Measurements from ENCODE around the gene BICDL2. TPM values are rescaled to one million over a fixed set of nuclear protein-coding genes. Genes with fewer than 3 reads are reported as not detected.
A peak's percentile ranks its signal among the peaks of the same experiment; 100 is the strongest.

The BICDL2 gene
- total RNA-seq, 1 donor from 2014 or later, result not detected

DNA sequence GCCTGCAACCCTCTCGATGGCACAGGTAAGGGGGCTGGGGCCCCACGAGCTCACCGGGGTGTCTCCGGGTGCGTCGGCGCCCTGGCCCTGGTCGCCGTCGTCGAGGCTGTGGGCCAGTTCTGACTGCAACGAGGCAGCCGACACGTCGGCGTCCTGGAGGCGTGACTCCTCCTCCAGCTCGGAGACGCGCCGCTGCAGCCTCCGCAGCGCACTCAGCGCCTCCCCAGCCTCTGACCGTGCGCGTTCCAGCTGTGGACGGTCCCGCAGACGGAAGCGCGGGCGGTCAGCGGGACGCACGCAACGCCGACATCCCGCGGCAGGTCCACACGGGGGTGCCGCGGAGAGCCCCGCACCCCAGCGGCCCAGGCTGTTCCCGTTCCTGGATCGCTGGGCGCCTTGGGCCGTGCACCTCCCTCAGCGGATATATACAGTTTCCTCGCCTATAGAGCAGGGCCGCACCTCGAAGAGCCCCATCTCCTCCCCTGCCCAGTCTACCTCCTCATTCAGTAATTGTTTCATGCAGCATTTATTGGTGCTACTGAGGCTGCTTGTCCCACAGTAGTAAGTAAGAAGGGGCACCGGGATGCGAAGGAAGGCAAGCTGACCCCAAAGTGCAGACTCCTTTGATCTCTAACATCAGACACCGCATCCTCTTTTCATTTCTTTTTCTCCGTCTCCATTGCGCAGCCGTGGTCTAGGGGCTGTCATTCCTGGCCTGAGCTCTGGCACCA, 7.1 kb downstream of the BICDL2 start:
- DNase-seq (no peak), ATAC-seq (no peak)
- intact Hi-C loops (cut with micrococcal nuclease), result no loop called here

DNA sequence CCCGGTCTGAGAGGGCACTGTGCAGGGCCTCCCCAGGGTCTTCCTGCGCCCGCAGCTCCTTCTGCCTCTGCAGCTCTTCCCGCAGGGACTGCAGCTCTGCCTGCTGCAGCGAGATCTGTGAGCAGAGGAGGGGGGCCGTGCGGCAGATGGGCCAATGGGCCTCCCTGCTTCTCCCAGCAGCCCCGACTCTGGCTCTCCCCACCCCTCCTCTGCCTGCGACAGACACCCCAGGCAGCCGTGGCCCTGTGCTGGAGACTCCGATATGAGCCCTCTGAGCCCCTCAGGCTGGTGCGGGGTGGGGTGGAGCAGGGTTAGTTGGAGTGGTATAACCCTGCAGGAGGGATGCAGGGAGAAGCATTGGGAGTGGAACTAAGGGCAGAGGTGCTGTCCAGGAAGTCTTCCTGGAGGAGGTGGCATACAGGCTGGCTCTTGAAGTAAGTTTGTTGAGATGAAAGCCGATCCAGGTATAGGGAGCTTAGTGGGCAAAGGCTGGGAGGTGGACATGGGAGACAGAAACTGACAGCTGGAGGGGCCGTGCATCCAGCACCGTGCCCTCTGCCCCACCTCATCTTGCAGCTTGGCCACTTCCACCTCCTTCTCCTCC, 7.9 kb downstream of the BICDL2 start:
- ATAC-seq (no peak), DNase-seq (no peak)
- intact Hi-C loops (cut with micrococcal nuclease), result no loop called here

- ATAC-seq (peak; percentile 41), DNase-seq (peak; percentile 92)
- intact Hi-C loops (cut with micrococcal nuclease), result no loop called here
Measured at GRCh38 chr16:3027983-3028715, 8.6 kb downstream of the BICDL2 start.

DNA sequence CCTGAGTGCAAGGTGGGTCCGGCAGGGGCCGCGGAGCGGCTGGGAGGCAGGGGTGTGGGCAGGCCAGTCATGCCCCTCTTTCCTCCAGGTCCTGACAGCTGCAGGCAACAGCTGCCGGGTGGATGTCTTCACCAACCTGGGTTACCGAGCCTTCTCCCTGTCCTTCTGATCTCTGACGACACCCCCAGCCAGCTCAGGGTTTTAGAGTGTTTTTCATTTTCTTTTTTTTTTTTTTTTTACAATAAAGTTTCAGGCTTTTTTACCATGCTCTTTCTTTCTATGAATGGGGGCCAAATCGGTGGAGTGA, 9.3 kb downstream of the BICDL2 start:
- no peak for ATAC-seq
- peak; percentile 25 for DNase-seq
- intact Hi-C loops (cut with micrococcal nuclease), result no loop called here

- ATAC-seq (no peak), DNase-seq (peak; percentile 13)
- intact Hi-C loops (cut with micrococcal nuclease), result no loop called here
Measured at GRCh38 chr16:3026609-3027488, 9.9 kb downstream of the BICDL2 start.

- peak; percentile 20 for DNase-seq
- intact Hi-C loops (cut with micrococcal nuclease), result no loop called here
- ATAC-seq, result no peak
Measured at GRCh38 chr16:3026003-3026378, 10.8 kb downstream of the BICDL2 start.

DNA sequence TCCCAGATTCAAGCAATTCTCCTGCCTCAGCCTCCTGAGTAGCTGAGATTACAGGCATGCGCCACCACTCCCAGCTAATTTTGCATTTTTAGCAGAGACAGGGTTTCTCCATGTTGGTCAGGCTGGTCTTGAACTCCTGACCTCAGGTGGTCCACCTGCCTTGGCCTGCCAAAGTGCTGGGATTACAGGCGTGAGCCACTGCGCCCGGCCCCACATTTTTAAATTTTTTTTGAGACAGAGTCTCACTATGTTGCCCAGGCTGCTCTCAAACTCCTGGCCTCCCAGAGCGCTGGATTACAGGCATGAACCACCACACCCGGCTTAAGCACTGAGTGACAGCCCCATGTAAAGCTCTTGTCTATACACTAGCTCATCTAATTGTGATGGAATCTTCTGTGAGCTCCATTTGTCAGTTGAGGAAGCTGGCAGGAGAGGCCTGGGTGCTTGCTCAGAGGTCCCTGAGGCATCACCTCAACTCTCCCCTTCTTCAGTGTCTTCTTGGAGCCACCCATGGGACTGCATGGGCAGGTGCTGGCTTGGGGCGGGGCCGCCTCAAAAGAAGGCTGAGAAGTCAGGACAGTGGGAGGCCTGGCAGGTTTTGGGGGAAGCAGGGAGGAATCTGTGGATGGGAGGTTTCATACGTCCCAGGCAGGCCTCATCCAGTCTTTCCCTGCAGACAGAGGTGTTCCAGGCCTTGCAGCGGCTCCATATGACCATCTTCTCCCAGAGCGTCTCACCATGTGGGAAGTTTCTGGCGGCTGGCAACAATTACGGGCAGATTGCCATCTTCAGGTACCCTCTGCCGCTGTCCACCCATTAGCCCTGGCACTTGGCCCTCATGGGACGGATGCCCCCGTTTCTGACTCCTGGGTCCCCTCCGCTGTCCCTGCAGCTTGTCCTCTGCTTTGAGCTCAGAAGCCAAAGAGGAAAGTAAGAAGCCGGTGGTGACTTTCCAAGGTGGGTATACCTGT, 11.4 kb downstream of the BICDL2 start:
- intact Hi-C loops (cut with micrococcal nuclease), result no loop called here
- ATAC-seq, result no peak
- DNase-seq, result no peak

GRCh38 chr16:3023669-3024478, 12.9 kb downstream of the BICDL2 start, which contains the start of the genes HCFC1R1 and THOC6:
Gene HCFC1R1, minus strand, starts transcription at chr16:3023942. Its CDS starts 1 bp downstream, at chr16:3023941.
Gene THOC6, plus strand, starts transcription at chr16:3024035. Its CDS starts 292 bp downstream, at chr16:3024327.
- peak; percentile 99 for DNase-seq
- ATAC-seq, result peak; percentile 67
- intact Hi-C loops (cut with micrococcal nuclease), result no loop called here

DNA sequence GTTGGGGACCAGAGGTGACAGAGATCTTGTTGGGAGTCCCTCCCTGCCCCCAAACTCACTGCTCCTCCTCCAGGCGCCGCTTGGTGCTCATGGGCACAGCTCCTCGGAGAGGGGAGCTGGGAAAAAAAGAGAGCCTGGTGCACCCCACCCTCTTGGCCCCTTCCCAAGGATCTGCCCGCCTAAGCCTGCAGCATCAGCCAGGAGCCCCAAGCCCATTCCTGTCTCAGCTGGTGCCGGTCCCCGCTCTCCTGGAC, 13.4 kb downstream of the BICDL2 start:
- ATAC-seq (peak; percentile 0), DNase-seq (no peak)
- intact Hi-C loops (cut with micrococcal nuclease), result no loop called here

DNA sequence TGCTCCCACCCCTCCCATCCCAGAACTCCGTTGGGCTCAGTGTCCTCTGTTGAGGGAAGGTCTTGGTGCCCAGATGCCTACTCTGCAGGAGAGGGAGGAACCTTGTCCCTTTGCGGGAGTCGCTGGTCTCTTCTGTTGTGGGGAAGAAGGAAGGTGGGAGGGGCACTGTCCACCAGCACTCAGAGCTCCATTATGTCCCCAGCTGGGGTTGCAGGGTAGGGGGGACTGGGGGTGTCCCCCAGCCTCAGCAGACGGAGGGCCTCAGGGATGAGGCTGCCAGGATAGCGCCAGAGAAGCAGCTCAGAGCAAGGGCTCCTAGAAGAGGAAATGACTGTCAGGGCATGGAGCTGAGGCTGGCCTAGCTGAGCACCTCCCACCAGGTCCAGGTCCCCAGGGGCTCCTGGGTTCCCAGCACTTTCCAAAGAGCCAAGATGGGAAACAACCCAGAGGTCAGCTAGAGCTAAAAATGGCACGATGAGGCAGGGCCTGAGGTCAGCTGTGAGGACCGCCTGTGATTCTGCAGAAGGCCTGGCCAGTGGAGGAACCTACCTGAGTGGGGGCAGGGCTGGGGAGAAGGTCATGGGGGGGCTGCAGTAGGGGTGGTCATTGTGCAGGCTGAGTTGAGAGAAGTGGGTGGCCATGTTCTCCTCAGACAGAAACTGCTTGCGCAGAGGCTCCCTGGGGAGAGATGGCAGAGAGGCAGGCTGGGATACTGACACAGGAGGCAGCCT, 13.9 kb downstream of the BICDL2 start:
- intact Hi-C loops (cut with micrococcal nuclease), result no loop called here
- DNase-seq, result no peak
- peak; percentile 1 for ATAC-seq

DNA sequence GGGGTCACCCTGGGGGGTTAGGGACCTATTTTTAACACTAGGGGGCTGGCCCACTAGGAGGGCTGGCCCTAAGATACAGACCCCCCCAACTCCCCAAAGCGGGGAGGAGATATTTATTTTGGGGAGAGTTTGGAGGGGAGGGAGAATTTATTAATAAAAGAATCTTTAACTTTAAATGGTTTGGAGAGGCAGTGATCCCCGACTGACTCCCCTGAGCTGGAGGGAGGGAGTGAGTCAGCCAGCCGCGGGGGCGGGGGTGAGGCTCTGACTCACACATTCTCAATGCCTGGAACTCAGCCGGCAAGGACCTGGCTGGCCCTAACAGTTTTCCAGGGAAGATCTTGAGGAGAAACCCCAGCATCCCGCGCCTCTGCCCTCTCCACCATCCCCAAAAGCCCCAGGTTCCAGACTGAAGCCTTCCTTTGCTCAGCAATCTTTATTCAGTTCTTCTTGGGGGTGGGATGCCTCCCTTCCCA, 14.5 kb downstream of the BICDL2 start:
- DNase-seq (peak; percentile 92), ATAC-seq (peak; percentile 49)
- intact Hi-C loops (cut with micrococcal nuclease), result no loop called here

DNA sequence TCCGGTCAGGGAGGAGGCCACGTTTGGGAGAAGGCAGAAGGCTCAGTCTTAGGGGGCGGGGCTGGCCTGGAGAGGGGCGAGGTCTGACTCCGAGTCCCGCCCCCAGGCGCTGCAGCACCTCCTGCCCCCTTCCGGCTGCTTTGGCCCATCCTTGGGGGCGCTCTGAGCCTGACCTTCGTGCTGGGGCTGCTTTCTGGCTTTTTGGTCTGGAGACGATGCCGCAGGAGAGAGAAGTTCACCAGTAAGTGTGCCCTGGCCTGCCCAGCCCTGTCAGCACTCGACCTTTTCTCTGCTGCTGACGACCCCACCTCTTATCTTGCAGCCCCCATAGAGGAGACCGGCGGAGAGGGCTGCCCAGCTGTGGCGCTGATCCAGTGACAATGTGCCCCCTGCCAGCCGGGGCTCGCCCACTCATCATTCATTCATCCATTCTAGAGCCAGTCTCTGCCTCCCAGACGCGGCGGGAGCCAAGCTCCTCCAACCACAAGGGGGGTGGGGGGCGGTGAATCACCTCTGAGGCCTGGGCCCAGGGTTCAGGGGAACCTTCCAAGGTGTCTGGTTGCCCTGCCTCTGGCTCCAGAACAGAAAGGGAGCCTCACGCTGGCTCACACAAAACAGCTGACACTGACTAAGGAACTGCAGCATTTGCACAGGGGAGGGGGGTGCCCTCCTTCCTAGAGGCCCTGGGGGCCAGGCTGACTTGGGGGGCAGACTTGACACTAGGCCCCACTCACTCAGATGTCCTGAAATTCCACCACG, 15.1 kb downstream of the BICDL2 start:
- peak; percentile 89 for DNase-seq
- intact Hi-C loops (cut with micrococcal nuclease), result no loop called here

GRCh38 chr16:3020604-3021448, 15.9 kb downstream of the BICDL2 start:
- ATAC-seq, result peak; percentile 48
- intact Hi-C loops (cut with micrococcal nuclease), result no loop called here
- DNase-seq, result peak; percentile 82

More for the DNA sequence above, 15.1 kb downstream of the BICDL2 start:
- peak; percentile 56 for ATAC-seq

GRCh38 chr16:3020247-3020603, 16.5 kb downstream of the BICDL2 start, which contains the start of gene TNFRSF12A:
Gene TNFRSF12A, plus strand, starts transcription at chr16:3020368. Its CDS starts 30 bp downstream, at chr16:3020398.
- intact Hi-C loops (cut with micrococcal nuclease), result no loop called here
- ATAC-seq, result peak; percentile 44
- DNase-seq, result peak; percentile 90

- ATAC-seq, result no peak
- no peak for DNase-seq
- intact Hi-C loops (cut with micrococcal nuclease), result no loop called here
Measured at GRCh38 chr16:3019594-3020246, 17.0 kb downstream of the BICDL2 start.

Measured in left ventricle myocardium superior (tissue), 1 donor.